K562 (cell line): ENCODE measurements around the gene CAPN3. TPM values are rescaled to one million over a fixed set of nuclear protein-coding genes. Genes with fewer than 3 reads are reported as not detected.

Experiments
- ATAC-seq: fragments of 200-7000 bp; cut with Tn5 transposase; 3 replicates; pipeline ENCODE4 v1.9.1; 2020; ENCODE audit warnings: moderate library complexity
- BruUV-seq: library from RNA; stranded (reverse); fragments of 400-500 nt; replicated peaks from 2 replicates; lab custom pipeline; 2021; lab: Mats Ljungman, UMichigan
- CTCF ChIA-PET: fragments of 300-600 bp; formaldehyde crosslinking; extraction: SDS; loops from one replicate; lab custom pipeline; 2021; ENCODE audit warnings: low intra/inter-chr PET ratio; lab: Yijun Ruan, JAX
- POLR2A ChIA-PET: fragments of 300-600, 350-650 bp; sonication (Branson Sonifier 250); formaldehyde crosslinking; extraction: SDS; loops from one replicate; lab custom pipeline; 2021; ENCODE audit warnings: antibody characterized with exemption, inconsistent platforms; lab: Yijun Ruan, JAX
- DNase-seq, 4 experiments: peaks; one replicate each; pipeline versions ENCODE4 v3.0.0 to v3.0.0-alpha.2; 2011 to 2018; ENCODE audit warnings: low spot score in 3 of 4, mixed read lengths in 3 of 4; ENCODE audit errors: extremely low read depth in 1 of 4
- FAIRE-seq: peaks from 2 replicates; lab custom pipeline; 2011; peaks lifted over from hg19 to GRCh38; lab: Jason Lieb, UNC
- H2AFZ ChIP-seq: 2 replicates; pipeline ENCODE4 v1.6.0; 2011; ENCODE audit warnings: low read depth, low read length, control low read depth, inconsistent platforms
- H3K27ac ChIP-seq: fragments of 200-600 bp; 3 replicates; pipeline ENCODE4 v1.8.0; 2011; ENCODE audit warnings: low read depth, mild to moderate bottlenecking, control low read depth, inconsistent platforms, low read length, moderate library complexity, mixed read lengths; ENCODE audit errors: extremely low read depth
- H3K27me3 ChIP-seq, 2 experiments: fragments of 300-600 bp in 1 of 2; 2 replicates in 1 of 2; 3 replicates in 1 of 2; pipeline versions ENCODE4 v1.6.0 to v1.8.0; 2011; ENCODE audit warnings: inconsistent platforms in 2 of 2, low read length in 2 of 2, mild to moderate bottlenecking in 1 of 2, mixed read lengths in 1 of 2, moderate library complexity in 1 of 2; ENCODE audit not compliant: control insufficient read depth in 2 of 2, insufficient read depth in 2 of 2
- H3K36me3 ChIP-seq: fragments of 300-600 bp; 3 replicates; pipeline ENCODE4 v1.8.0; 2011; ENCODE audit warnings: mild to moderate bottlenecking, low read length, inconsistent platforms; ENCODE audit not compliant: control insufficient read depth, insufficient read depth
- H3K4me1 ChIP-seq, 2 experiments: fragments of 200-600 bp in 1 of 2; replicated peaks in 1 of 2; 2 replicates in 1 of 2; 3 replicates in 1 of 2; pipeline versions ENCODE4 v1.5.1 to v1.8.0; 2011; ENCODE audit warnings: inconsistent platforms in 2 of 2, low read length in 2 of 2, mild to moderate bottlenecking in 1 of 2, mixed read lengths in 1 of 2, moderate library complexity in 1 of 2; ENCODE audit not compliant: control insufficient read depth in 2 of 2, insufficient read depth in 2 of 2
- H3K4me2 ChIP-seq: 2 replicates; pipeline ENCODE4 v1.6.1; 2011; ENCODE audit warnings: low read length, control low read depth, inconsistent platforms, mixed read lengths; ENCODE audit not compliant: insufficient read depth
- H3K4me3 ChIP-seq: fragments of 200-600 bp; sonication (generic), shearing (Covaris generic); 2 replicates; pipeline ENCODE4 v1.5.1; 2016; ENCODE audit warnings: control low read depth, inconsistent platforms
- H3K79me2 ChIP-seq: fragments of 200-600 bp; 3 replicates; pipeline ENCODE4 v1.8.0; 2011; ENCODE audit warnings: low read length, inconsistent platforms; ENCODE audit not compliant: control insufficient read depth, insufficient read depth
- H3K9ac ChIP-seq, 2 experiments: 2 replicates each; pipeline versions ENCODE4 v1.6.0 to v1.6.1; 2011; ENCODE audit warnings: low read depth in 2 of 2, low read length in 2 of 2, control low read depth in 1 of 2, inconsistent platforms in 1 of 2, mild to moderate bottlenecking in 1 of 2, mixed read lengths in 1 of 2; ENCODE audit not compliant: insufficient read depth in 1 of 2
- H3K9me1 ChIP-seq: one replicate; pipeline ENCODE4 v1.6.0; 2011; ENCODE audit warnings: inconsistent platforms, mild to moderate bottlenecking, low read length, moderate library complexity; ENCODE audit not compliant: control insufficient read depth, insufficient read depth
- H3K9me3 ChIP-seq: replicated peaks from 2 replicates; pipeline ENCODE4 v1.5.1; 2011; ENCODE audit warnings: low read depth, low read length, inconsistent platforms; ENCODE audit not compliant: control insufficient read depth, insufficient read depth
- H4K20me1 ChIP-seq: replicated peaks from 2 replicates; pipeline ENCODE4 v1.6.1; 2011; ENCODE audit warnings: low read length, inconsistent platforms, mixed read lengths; ENCODE audit not compliant: control insufficient read depth, insufficient read depth
- CCAR2 ChIP-seq: fragments of 200-400 bp; formaldehyde crosslinking; IDR thresholded peaks from 2 replicates; pipeline ENCODE4 v1.6.1; 2017; ENCODE audit warnings: mild to moderate bottlenecking, low read depth, low read length
- HDAC8 ChIP-seq: fragments of 450-650 bp; IDR thresholded peaks from 2 replicates; pipeline ENCODE4 v1.6.1; 2016; ENCODE audit warnings: mild to moderate bottlenecking, missing genetic modification characterization, moderate library complexity, missing compliant biosample characterization
- HEY1 ChIP-seq: fragments of 250-450 bp; sonication (Bioruptor Pico); IDR thresholded peaks from 2 replicates; pipeline ENCODE4 v1.5.0; 2020; ENCODE audit warnings: mild to moderate bottlenecking, moderate library complexity, borderline replicate concordance
- NBN ChIP-seq: fragments of 450-650 bp; IDR thresholded peaks from 2 replicates; pipeline ENCODE4 v1.6.1; 2016; ENCODE audit warnings: low read depth, mild to moderate bottlenecking
- STAT5A ChIP-seq: IDR thresholded peaks from 2 replicates; pipeline ENCODE4 v1.6.1; 2012; ENCODE audit warnings: low read length, inconsistent platforms, borderline replicate concordance
- TCF7 ChIP-seq: sonication (generic); IDR thresholded peaks from 2 replicates; pipeline ENCODE4 v1.6.1; 2016; ENCODE audit warnings: antibody characterized with exemption, borderline replicate concordance
- TCFL5 ChIP-seq: fragments of 250-450 bp; sonication (Bioruptor Pico); conservative IDR thresholded peaks from 2 replicates; pipeline ENCODE4 v1.6.1; 2021; ENCODE audit warnings: mild to moderate bottlenecking, moderate library complexity, matching md5 sums
- ZNF347 ChIP-seq: fragments of 450-650 bp; formaldehyde crosslinking; IDR thresholded peaks from 2 replicates; pipeline ENCODE4 v1.4.0; 2020; ENCODE audit warnings: low read depth, mild to moderate bottlenecking, moderate library complexity
- WGBS: fragments of 100-300 bp; shearing (Covaris generic); methylation state at CpG from one replicate; pipeline ENCODE4 v1.1.6; 2016; ENCODE audit warnings: low coverage, mixed read lengths; ENCODE audit not compliant: insufficient coverage; ENCODE audit errors: missing lambda C conversion rate; 5-methylcytosine and 5-hydroxymethylcytosine counted together
- in situ Hi-C: fragments of 300-500 bp; cut with MboI; formaldehyde crosslinking; loops from 4 replicates; pipeline ENCODE4 v1.15.0; 2018; ENCODE audit warnings: inconsistent platforms, mixed read lengths
- intact Hi-C: fragments of 100-400 bp; cut with micrococcal nuclease; formaldehyde crosslinking; loops from 2 replicates; pipeline ENCODE4 v1.14.2; 2022
- polyA plus RNA-seq, 8 experiments: library from polyadenylated mRNA; depleted of rRNA in 4 of 8; stranded (reverse) in 5 of 8; unstranded in 3 of 8; fragments of >200 nt; fragmentation: Nextera tagmentation in 2 of 8; fragmentation: Illumina TruSeq in 1 of 8; extraction: Ambion mirVana in 2 of 8; extraction: Trizol in 1 of 8; gene quantifications; 2 replicates each; pipeline versions ENCODE4 v1.2.1 to v1.2.3, GENCODE V29; 2011 to 2014; ENCODE audit warnings: inconsistent platforms in 1 of 8, missing spikeins in 1 of 8
- total RNA-seq, 7 experiments: library from RNA; depleted of rRNA in 6 of 7; stranded (reverse); fragments of >200 nt in 6 of 7; fragmentation: Illumina TruSeq in 2 of 7; extraction: Trizol in 2 of 7; gene quantifications; 2 replicates each; pipeline versions ENCODE4 v1.2.1 to v1.2.3, GENCODE V29; 2011 to 2021; ENCODE audit warnings: low replicate concordance in 1 of 7
- TF ChIP-seq, protein P1 (sequence below), 2 experiments: fragments of 450-650 bp in 1 of 2; sonication (generic) in 1 of 2; formaldehyde crosslinking in 1 of 2; IDR thresholded peaks; 2 replicates each; pipeline versions ENCODE4 v1.7.1 to v1.9.0; 2016 to 2022; ENCODE audit warnings: inconsistent platforms in 1 of 2, mild to moderate bottlenecking in 1 of 2, missing genetic modification reagents in 1 of 2
- TF ChIP-seq, protein P2 (sequence below): sonication (generic); formaldehyde crosslinking; IDR thresholded peaks from 2 replicates; pipeline ENCODE4 v1.8.0; 2022; ENCODE audit warnings: mild to moderate bottlenecking, low read depth, missing genetic modification reagents
- TF ChIP-seq, protein P3 (sequence below): sonication (generic); formaldehyde crosslinking; IDR thresholded peaks from 2 replicates; pipeline ENCODE4 v1.8.1; 2022; ENCODE audit warnings: missing genetic modification reagents

CAPN3 gene
- total and polyA plus RNA-seq, 9 of the 15 experiments (the other 6 are each of a cell fraction or from before 2014, with no cell fraction given) = 0.03 to 0.34 (median 0.20) TPM; not detected in 2

DNA sequence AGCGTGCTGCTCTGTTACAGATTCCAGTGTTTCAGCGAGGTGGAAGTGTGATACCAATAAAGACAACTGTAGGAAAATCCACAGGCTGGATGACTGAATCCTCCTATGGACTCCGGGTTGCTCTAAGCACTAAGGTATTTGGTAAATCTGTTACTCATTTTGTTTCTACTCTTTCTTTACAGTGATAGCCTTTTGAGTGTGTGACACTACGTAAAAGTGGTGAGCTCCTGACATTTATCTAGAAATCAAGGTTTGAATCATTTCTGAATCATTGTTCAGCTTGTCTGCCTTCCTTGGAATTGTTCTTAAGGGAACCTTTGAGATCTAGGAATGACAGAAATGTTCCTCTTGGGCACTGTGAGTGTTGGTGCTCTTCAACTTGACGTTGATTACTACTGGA lies 11.2 kb upstream of the CAPN3 start:
- FAIRE-seq (no peak), DNase-seq (no peak), ATAC-seq (no peak)
- Histone ChIP-seq H4K20me1 (no peaks in the 10 kb centered on the region), H3K36me3 (no peaks in the 10 kb centered on the region), H3K4me2 (no peak overlapping the region), H3K79me2 (no peaks in the 10 kb centered on the region), H3K4me1 (0 out of 5 replicates have a peak, but pooled peaks cover 0 to 2% of the 10 kb centered on the region in 2 experiments), H3K27ac (no peak overlapping the region), H3K4me3 (no peak overlapping the region), H3K9me3 (no peaks in the 10 kb centered on the region), H2AFZ (no peak overlapping the region), H3K9me1 (no peaks in the 10 kb centered on the region), H3K9ac (no peak overlapping the region), H3K27me3 (no peaks in the 10 kb centered on the region)
- 36% methylated on average over 5 of the region's 5 CpGs for WGBS
- intact Hi-C loops (no loop called here), in situ Hi-C loops (no loop called here)
- BruUV-seq = no TSS peak
- CTCF ChIA-PET = no interaction called here
- POLR2A ChIA-PET = no interaction called here
- TF ChIP-seq HDAC8 (no peak), HEY1 (CRISPR knock-in tag) (no peak), TCFL5 (CRISPR knock-in tag) (no peak), CCAR2 (no peak), ZNF347 (CRISPR knock-in tag) (no peak), TCF7 (no peak), STAT5A (no peak), NBN (no peak)
- TF ChIP-seq, protein P1, sequence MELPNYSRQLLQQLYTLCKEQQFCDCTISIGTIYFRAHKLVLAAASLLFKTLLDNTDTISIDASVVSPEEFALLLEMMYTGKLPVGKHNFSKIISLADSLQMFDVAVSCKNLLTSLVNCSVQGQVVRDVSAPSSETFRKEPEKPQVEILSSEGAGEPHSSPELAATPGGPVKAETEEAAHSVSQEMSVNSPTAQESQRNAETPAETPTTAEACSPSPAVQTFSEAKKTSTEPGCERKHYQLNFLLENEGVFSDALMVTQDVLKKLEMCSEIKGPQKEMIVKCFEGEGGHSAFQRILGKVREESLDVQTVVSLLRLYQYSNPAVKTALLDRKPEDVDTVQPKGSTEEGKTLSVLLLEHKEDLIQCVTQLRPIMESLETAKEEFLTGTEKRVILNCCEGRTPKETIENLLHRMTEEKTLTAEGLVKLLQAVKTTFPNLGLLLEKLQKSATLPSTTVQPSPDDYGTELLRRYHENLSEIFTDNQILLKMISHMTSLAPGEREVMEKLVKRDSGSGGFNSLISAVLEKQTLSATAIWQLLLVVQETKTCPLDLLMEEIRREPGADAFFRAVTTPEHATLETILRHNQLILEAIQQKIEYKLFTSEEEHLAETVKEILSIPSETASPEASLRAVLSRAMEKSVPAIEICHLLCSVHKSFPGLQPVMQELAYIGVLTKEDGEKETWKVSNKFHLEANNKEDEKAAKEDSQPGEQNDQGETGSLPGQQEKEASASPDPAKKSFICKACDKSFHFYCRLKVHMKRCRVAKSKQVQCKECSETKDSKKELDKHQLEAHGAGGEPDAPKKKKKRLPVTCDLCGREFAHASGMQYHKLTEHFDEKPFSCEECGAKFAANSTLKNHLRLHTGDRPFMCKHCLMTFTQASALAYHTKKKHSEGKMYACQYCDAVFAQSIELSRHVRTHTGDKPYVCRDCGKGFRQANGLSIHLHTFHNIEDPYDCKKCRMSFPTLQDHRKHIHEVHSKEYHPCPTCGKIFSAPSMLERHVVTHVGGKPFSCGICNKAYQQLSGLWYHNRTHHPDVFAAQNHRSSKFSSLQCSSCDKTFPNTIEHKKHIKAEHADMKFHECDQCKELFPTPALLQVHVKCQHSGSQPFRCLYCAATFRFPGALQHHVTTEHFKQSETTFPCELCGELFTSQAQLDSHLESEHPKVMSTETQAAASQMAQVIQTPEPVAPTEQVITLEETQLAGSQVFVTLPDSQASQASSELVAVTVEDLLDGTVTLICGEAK (IDR thresholded peaks at IDR 0.05) = no peak
- TF ChIP-seq, protein P1 (CRISPR knock-in tag; IDR thresholded peaks at IDR 0.05) = no peak
- TF ChIP-seq, protein P2, sequence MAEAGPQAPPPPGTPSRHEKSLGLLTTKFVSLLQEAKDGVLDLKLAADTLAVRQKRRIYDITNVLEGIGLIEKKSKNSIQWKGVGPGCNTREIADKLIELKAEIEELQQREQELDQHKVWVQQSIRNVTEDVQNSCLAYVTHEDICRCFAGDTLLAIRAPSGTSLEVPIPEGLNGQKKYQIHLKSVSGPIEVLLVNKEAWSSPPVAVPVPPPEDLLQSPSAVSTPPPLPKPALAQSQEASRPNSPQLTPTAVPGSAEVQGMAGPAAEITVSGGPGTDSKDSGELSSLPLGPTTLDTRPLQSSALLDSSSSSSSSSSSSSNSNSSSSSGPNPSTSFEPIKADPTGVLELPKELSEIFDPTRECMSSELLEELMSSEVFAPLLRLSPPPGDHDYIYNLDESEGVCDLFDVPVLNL (CRISPR knock-in tag) = no peak
- TF ChIP-seq, protein P3, sequence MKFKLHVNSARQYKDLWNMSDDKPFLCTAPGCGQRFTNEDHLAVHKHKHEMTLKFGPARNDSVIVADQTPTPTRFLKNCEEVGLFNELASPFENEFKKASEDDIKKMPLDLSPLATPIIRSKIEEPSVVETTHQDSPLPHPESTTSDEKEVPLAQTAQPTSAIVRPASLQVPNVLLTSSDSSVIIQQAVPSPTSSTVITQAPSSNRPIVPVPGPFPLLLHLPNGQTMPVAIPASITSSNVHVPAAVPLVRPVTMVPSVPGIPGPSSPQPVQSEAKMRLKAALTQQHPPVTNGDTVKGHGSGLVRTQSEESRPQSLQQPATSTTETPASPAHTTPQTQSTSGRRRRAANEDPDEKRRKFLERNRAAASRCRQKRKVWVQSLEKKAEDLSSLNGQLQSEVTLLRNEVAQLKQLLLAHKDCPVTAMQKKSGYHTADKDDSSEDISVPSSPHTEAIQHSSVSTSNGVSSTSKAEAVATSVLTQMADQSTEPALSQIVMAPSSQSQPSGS (CRISPR knock-in tag) = no peak
